GM10847 (cell line): ENCODE data around the gene TGOLN2.

ENCODE experiments used
- POLR2A ChIP-seq: IDR thresholded peaks from 2 replicates; pipeline ENCODE4 v1.6.1; 2011; ENCODE audit not compliant: insufficient read length; ENCODE audit errors: extremely low read depth

Gene TGOLN2

DNA sequence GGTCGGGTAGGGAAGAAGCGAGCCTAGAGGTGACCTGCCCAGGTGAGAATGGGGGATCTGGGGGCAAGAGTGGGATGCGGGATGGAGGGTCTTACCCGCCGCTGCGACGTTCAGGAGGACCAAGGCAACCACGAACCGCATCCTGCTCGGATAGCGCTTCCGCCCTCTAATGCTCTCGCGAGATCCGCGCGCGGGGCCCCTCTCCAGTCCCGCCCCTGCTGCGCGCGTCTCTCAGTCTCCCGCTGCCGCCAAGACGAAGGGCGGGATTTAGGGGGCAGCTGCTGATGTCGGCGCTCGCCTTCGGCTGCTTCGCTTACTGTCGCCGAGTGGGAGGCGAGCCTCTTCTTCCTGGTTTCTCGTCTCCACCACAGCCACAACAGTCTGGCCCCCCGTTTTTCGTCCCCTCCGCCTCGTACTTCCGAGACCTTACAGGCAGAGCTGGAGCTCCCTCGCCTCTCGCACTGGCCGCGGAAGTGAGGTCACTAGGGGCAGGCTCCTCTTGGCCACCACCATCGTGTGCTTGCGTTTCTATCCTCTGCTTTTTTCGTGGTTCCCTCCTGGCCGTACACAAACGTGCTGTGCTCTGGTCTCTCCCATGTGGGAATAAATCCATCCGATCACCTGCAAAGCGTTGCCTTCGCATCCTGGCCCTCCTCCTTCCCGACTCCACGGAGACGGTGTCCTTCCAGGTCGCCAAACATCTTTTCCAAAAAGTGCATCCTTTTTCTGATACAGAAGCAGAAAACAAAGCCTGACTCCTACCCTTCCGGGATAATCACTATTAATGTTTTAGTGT, at the start of gene TGOLN2:
Gene TGOLN2 (minus strand): TSS at position 168 of the 796 bp plus-strand sequence. CDS start 27 bp downstream, at position 141.
- TF ChIP-seq POLR2A, result peak; percentile 97

DNA sequence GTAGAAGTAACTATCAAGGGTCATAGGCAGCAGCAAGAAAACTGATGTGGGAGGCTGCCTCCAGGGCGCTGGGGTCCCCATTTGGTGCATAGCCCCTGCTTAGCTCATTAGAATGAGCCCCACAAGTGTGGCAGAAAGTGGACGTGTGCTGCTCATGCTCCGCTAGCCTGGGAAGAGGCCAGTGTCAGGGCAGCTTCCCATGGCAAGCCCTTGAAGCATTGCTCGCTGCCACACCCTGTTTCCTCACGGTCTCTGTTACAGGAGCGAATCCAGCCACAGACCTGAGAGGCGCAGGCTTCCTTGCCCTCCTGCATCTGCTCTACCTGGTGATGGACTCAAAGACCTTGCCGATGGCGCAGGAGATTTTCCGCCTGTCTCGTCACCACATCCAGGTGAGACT, 49.3 kb upstream of the TGOLN2 start:
- no peak for TF ChIP-seq POLR2A

DNA sequence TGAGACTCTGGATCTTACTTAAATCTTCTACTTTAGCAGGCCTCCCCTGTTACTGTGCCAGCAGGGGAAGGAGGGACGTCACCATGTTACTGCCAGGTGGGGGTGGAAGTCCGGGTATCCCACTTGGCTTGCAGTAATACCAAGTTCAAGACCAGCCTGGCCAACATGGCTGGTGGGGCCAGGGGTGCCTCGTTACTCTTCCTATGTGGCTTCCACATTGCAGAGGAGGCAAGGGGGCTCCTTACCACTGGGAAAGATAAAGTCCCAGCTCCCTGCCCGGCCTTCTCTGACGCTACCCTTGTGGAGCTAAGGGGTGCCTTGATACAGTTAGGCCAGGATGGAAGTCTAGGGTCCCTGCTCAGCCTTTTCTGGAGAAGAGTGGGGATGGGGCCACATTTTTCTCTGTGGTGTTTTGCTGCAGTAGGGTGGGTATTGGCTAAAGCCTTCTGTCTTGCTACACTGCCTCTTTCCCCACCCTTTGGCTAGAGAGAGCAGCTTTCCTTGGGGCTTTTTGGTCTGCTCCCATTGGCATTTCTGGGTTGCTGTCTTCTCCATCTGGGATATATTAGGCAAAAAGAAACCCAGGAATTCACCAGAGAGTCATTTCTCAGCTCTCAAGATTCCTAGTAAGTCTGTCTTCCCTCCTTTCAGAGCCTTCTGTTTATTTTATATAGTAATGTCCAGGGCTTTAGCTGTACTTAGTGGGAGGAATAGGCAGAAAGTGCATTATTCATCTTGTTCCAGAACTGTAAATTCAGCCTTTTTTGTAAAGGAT, 48.7 kb upstream of the TGOLN2 start:
- TF ChIP-seq POLR2A, result no peak

DNA sequence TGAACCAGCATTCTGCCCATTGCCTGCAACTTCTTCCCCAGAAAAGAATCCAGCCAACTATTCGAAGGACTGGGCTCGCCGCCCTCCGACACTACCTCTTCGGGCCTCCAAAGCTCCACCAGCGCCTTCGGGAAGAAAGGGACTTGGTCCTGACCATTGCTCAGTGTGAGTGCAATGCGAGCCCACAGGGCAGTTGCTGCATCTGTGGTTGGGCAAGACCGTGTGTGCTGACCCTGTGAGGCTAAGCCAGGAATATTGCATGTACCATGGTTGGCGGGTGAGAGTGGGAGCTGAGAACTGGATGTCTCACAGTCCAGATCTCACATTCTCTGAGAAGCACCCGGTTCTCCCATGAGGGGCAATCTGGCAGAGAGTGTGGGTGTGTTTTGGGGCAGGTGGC, 43.3 kb upstream of the TGOLN2 start:
- no peak for TF ChIP-seq POLR2A

DNA sequence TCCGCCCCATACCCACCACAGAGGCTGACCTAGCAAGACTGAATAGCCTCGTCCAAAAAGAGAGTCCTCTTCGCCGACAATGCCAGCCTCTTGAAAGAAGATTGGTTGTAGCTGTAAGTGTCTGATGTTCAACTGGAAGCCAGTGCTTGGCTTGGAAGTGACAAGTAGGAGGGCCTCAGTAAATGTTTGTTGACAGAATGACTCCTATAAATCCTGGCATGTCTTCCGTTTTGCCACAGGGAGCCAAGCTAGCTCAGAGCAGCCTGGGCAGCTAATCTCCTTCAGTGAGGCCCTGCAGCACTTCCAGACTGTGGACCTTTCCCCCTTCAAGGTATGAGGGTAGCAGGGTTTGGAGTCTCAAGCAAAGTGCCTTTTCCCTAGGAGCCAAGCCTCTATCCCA, 41.7 kb upstream of the TGOLN2 start:
- TF ChIP-seq POLR2A, result no peak

DNA sequence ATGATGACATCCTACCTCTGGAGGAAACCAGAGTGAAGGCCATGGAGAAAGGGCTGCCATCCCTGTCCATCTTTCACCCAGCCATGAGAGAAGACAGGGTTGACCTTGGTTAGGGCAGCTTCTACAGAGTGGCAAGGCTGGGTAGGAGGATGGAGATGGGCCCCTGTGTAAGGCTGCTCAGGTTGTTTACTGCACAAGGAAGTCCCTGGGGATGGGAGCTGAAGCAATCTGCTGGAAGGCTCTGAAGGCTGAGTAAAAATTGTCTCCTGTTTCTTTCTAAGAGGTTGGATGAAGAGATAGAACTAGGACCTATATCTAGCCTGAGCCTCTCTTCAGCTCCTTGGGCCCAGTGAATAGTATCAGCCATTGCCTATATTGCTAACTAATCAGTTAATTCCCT, 41.1 kb upstream of the TGOLN2 start:
- TF ChIP-seq POLR2A, result no peak

DNA sequence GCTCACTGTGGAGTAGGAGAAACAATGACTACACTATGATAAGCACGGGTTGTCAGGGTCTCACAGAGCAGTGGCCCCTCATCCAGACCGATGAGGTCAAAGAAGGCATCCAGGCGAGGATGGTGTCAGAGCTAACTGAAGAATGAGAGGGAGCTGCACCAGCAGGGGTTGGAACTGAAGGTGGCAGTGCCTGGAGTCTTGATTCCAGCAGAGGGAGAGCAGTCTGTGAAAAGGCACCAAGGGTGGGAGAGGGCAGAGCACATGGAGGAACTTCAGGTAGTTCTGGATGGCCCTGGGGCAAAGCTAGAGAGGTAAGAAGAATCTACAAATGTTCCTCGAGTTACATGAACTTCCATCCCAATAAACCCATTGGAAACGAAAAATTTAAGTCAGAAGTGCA, 39.4 kb upstream of the TGOLN2 start:
- TF ChIP-seq POLR2A, result no peak

DNA sequence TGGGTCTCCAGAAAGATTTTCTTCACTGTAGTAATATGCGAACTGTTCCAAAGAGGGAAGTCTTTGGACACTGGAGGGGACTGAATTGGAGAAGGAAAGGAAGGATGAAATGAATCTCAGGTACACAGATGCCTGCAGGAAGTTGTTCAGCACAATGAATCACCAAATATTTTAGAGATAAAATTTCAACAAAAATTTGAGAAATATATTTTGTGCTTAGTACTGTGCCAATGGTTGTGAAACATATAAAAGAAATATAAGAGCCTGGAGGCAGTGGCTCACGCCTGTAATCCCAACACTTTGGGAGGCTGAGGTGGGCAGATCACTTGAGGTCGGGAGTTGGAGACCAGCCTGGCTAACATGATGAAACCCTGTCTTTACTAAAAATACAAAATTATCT, 29.9 kb upstream of the TGOLN2 start:
- no peak for TF ChIP-seq POLR2A

DNA sequence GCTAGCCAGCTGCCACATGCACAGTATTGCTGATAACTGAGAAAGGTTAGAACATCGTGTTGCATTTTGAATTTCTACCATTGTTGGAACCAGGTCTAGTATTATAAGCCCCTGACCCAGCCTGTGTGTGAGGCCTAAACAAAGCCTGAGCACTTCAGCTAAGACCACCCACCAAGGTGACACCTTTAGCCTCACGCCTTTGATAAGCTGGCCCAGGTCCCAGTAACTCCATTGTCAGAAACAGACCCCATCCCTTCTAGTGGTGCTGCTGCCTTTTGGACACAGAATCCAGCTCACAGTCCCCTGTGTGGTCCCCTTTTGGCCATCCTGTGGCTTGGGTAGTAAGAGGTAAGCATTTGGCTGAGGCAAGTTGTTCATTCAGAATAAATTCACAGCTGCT, 28.4 kb upstream of the TGOLN2 start:
- no peak for TF ChIP-seq POLR2A

DNA sequence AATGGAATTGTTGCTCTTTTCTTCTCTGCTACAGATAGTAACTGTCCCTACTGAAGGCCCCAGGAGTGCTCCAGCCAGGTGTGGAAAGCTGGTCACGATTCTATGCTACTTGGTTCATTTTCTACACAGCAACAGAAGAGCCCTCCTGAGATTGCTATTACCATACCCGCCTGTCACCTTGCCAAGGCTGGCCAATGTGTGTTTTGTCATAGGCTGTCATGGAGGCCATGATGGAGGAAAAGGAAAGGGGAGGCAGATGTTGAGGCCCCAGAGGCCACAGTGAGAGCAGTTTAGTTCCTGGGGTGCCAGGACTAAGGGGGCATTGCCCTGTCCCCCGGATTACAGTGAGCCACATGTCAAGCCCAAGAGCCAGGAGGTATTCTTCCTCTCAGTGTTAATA, 27.7 kb upstream of the TGOLN2 start:
- TF ChIP-seq POLR2A, result no peak

DNA sequence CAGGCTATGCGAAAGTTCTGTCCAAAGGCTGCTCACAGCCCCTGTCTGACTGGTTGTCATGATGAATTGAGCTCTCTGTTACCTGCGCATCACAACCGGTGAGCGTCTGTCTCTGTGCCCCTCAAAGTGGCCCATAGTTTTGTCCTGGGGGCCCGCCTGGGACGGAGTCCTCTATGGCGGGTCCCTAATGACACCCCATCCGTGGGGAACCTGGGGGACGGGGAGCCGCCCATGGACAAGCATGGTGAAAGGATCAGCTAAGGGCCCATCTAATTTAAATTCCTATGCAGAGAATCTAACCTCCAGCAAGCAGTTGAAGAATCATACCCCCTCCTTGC, 27.3 kb upstream of the TGOLN2 start:
- no peak for TF ChIP-seq POLR2A

DNA sequence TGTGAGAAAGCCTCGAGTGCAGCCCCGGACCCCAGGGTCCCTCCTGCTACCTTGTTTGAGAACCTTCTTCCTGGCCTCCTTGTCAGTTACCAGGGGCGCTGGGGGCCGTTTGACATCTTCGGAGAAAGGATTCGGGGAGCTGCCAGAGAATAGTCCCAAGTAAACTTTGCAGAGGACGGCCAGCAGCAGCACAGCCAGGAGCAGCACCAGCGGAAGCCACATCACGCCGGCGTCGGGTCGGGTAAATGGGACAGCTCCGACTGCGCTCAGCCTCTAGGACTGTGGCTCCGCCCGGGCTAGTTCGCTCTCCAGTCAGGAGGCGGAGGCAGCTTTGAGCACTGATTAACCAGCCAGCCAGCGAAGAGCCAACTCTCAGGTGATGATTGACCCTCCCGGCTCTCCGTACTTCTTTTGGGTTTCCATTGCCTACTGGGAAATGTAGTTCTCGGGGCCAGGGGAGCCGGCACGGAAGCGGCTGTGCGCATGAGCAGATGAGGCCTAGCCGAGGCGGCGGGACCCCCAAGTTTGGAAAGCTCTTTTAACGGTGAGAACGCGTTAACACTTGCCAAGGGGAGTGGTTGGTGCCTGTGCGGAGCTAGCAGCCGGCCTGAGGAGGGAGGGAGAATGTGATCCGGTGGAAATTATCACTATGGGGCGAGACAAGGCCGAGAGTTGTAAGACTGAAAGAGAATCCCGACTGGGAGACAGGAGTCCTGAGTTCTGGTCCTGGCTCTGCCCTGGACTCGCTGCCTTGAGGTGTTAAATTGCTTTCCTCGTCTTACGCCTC, 26.7 kb upstream of the TGOLN2 start, which contains the start of the genes ELMOD3 and RETSAT:
Gene ELMOD3 (plus strand): TSS at position 484 of the 787 bp plus-strand sequence. CDS start 2,430 bp downstream, outside the sequence.
Gene RETSAT (minus strand): TSS at position 243 of the 787 bp plus-strand sequence. CDS start 21 bp downstream, at position 222.
- TF ChIP-seq POLR2A, result peak; percentile 98

DNA sequence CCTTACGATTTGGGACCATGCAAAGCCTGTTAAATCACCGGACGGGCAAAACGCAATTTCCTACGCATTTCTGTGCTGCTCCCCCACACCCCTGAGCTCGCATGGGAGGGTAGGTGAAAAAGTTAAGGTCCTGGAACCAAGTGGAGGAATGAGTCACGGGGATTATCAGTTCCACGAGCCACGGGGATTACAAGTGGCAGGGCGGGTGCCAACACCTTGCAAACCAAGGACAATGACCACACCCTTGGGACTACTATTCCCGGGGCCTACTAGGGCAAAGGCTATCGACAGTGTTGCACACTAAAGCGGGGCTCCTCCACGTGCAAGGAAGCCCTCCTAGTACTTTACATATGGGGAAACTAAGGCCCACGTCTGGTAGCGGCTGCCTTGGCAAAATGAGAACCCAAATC, 26.1 kb upstream of the TGOLN2 start:
- TF ChIP-seq POLR2A, result no peak

DNA sequence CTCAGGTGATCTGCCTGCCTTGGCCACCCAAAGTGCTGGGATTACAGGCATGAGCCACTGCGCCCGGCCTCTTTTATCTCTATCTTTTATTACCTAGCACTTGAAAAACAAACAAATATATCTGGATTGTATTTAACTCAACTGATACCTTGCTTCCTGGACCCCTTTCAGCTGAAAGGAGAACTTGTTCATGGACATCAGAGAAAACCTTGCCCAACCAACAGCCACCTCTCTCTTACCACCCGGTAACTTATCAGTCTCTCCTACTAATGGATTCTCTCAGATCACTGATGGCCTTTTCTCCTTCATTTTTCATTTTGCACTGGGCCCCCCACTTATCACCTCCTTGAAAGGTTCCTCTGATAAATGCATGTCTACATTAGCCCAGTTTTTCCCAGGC, 19.8 kb upstream of the TGOLN2 start:
- TF ChIP-seq POLR2A, result no peak

DNA sequence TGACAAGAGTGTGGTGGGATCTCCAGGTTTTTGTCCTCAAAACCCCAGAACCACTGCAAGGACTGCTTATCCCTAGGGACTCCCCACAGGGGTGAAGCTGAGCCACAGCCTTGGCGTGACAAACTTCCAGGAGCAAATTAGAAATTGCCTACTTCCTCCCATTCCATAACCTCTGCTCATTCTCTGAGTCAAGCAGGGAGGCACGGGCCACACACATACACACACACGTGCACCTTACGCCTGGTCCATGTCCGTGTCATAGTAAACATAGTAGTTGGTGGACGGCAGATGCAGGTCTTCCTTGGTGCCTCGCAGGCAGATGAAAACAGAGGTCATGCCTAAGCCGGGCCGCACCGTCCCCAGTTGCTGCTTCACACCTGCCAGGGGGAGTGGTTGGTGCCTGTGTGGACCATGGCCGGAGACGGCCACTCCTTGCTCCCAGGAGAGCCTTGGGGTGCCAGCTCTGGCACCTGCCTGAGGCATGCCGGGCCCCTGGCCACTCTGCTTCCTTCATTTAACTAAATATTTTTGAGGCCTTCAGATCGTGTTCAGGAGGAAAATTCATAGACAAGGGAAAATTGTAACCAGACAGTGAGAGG, 16.7 kb upstream of the TGOLN2 start:
- no peak for TF ChIP-seq POLR2A

DNA sequence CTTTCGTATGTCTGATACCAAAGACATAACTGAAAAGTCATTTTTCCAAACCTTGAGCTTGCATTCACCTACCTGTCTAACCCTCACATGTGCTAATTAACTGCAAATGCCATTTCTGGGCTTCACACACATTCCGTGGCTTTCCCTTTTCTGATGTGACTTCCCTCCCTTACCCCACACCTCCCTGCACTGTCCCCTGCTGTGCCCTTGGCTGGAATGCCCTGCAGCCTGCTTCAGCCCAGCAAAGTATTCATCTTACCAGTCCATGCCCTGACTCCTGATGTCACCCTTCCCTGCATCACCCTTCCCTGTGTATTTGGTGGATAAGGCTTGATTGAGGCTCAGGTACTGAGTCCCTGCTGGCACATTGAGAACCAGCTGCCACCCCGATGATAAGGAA, 14.4 kb upstream of the TGOLN2 start:
- no peak for TF ChIP-seq POLR2A
